A549 (cell line): ENCODE results near the gene ZNF418. TPM values are rescaled to one million over a fixed set of nuclear protein-coding genes. Genes with fewer than 3 reads are reported as not detected.

Experiments used
- ATAC-seq, 2 experiments: fragments of 200-7000 bp in 1 of 2; fragments of >200 bp in 1 of 2; cut with Nextera tagmentation in 1 of 2; cut with Tn5 transposase in 1 of 2; 3 replicates each; pipeline versions ENCODE4 v1.8.0 to v1.9.1; 2018 to 2020; ENCODE audit warnings: mild to moderate bottlenecking in 1 of 2, moderate library complexity in 1 of 2
- CTCF ChIA-PET: fragments of 300-600 bp; sonication (Branson Sonifier 250); formaldehyde crosslinking; extraction: SDS; loops from one replicate; lab custom pipeline; 2021; ENCODE audit warnings: antibody characterized with exemption, inconsistent platforms; lab: Yijun Ruan, JAX
- POLR2A ChIA-PET: fragments of 350-600 bp; formaldehyde crosslinking; extraction: SDS; loops from one replicate; lab custom pipeline; 2021; ENCODE audit warnings: antibody characterized with exemption, inconsistent platforms; lab: Yijun Ruan, JAX
- DNase-seq, 2 experiments: peaks; one replicate each; pipeline versions ENCODE4 v3.0.0 to v3.0.0-alpha.2; 2011 to 2016; ENCODE audit warnings: low read depth in 1 of 2, low spot score in 1 of 2
- FAIRE-seq: peaks from 2 replicates; lab custom pipeline; 2011; peaks lifted over from hg19 to GRCh38; lab: Jason Lieb, UNC
- H3K27ac ChIP-seq, 2 experiments: fragments of >200 bp; sonication (Bioruptor Twin); formaldehyde crosslinking; 3 replicates each; pipeline ENCODE4 v1.5.1; 2016 to 2017
- H3K4me1 ChIP-seq: fragments of >200 bp; sonication (Bioruptor Twin); formaldehyde crosslinking; 3 replicates; pipeline ENCODE4 v1.6.1; 2016
- H3K4me2 ChIP-seq: fragments of >200 bp; sonication (Bioruptor Twin); formaldehyde crosslinking; 3 replicates; pipeline ENCODE4 v1.6.1; 2016
- H3K4me3 ChIP-seq: fragments of >200 bp; sonication (Bioruptor Twin); formaldehyde crosslinking; 3 replicates; pipeline ENCODE4 v1.5.1; 2016
- H3K9me3 ChIP-seq: fragments of >200 bp; sonication (Bioruptor Twin); formaldehyde crosslinking; 3 replicates; pipeline ENCODE4 v1.6.1; 2016
- BCL3 ChIP-seq: fragments of >200 bp; sonication (Bioruptor Twin); formaldehyde crosslinking; IDR thresholded peaks from 3 replicates; pipeline ENCODE4 v1.6.1; 2016
- CHD2 ChIP-seq: fragments of 150-350 bp; IDR thresholded peaks from 2 replicates; pipeline ENCODE4 v1.6.1; 2014; ENCODE audit warnings: low read length; ENCODE audit not compliant: partially characterized antibody
- CTCF ChIP-seq: fragments of >200 bp; sonication (Bioruptor Twin); formaldehyde crosslinking; IDR thresholded peaks from 3 replicates; pipeline ENCODE4 v1.5.1; 2016
- FOSL2 ChIP-seq, 2 experiments: fragments of 450-650 bp in 1 of 2; fragments of >200 bp in 1 of 2; sonication (Bioruptor Twin) in 1 of 2; formaldehyde crosslinking; IDR thresholded peaks; 2 replicates each; pipeline versions ENCODE4 v1.5.0 to v1.6.1; 2016 to 2020; ENCODE audit warnings: mild to moderate bottlenecking in 1 of 2, moderate library complexity in 1 of 2
- HMGXB4 ChIP-seq: fragments of 250-450 bp; sonication (Bioruptor Pico); IDR thresholded peaks from 2 replicates; pipeline ENCODE4 v1.5.0; 2021; ENCODE audit warnings: mild to moderate bottlenecking, moderate library complexity, borderline replicate concordance
- HOXA7 ChIP-seq: fragments of 250-450 bp; sonication (Bioruptor Pico); IDR thresholded peaks from 2 replicates; pipeline ENCODE4 v1.5.0; 2020; ENCODE audit warnings: mild to moderate bottlenecking, moderate library complexity
- HOXB5 ChIP-seq: fragments of 250-450 bp; sonication (Bioruptor Pico); IDR thresholded peaks from 2 replicates; pipeline ENCODE4 v1.5.0; 2020; ENCODE audit warnings: mild to moderate bottlenecking, moderate library complexity
- KDM1A ChIP-seq: fragments of 200-600 bp; sonication (generic); IDR thresholded peaks from 2 replicates; pipeline ENCODE4 v1.6.1; 2016; ENCODE audit warnings: low read depth, mild to moderate bottlenecking
- KDM5A ChIP-seq: fragments of 200-600 bp; sonication (generic); IDR thresholded peaks from 2 replicates; pipeline ENCODE4 v1.6.1; 2016; ENCODE audit warnings: antibody characterized with exemption, mild to moderate bottlenecking
- MAX ChIP-seq: IDR thresholded peaks from 2 replicates; pipeline ENCODE4 v1.6.1; 2012
- NFE2L2 ChIP-seq: fragments of 150-350 bp; conservative IDR thresholded peaks from 2 replicates; pipeline ENCODE4 v1.6.1; 2014; ENCODE audit warnings: low read length
- NR3C1 ChIP-seq: fragments of >200 bp; sonication (Bioruptor Twin); formaldehyde crosslinking; IDR thresholded peaks from 3 replicates; pipeline ENCODE4 v1.6.1; 2017
- PBX3 ChIP-seq: IDR thresholded peaks from 2 replicates; pipeline ENCODE4 v1.6.1; 2012
- PHF8 ChIP-seq: fragments of 200-600 bp; sonication (generic); IDR thresholded peaks from 2 replicates; pipeline ENCODE4 v1.6.1; 2016; ENCODE audit warnings: low read depth, mild to moderate bottlenecking, antibody characterized with exemption, moderate library complexity, borderline replicate concordance
- POLR2A ChIP-seq: IDR thresholded peaks from 2 replicates; pipeline ENCODE4 v1.6.1; 2012; ENCODE audit warnings: mild to moderate bottlenecking, low read length
- POLR2AphosphoS2 ChIP-seq: conservative IDR thresholded peaks from 2 replicates; pipeline ENCODE4 v1.6.1; 2012; ENCODE audit warnings: low read length, improper control_type of control experiment, inconsistent platforms
- RAD21 ChIP-seq, 2 experiments: fragments of >200 bp in 1 of 2; sonication (Bioruptor Twin) in 1 of 2; formaldehyde crosslinking in 1 of 2; IDR thresholded peaks in 1 of 2; conservative IDR thresholded peaks in 1 of 2; 2 replicates in 1 of 2; 3 replicates in 1 of 2; pipeline ENCODE4 v1.6.1; 2012 to 2018; ENCODE audit warnings: inconsistent platforms in 1 of 2
- REST ChIP-seq: fragments of 200-600 bp; sonication (generic); IDR thresholded peaks from 2 replicates; pipeline ENCODE4 v1.6.1; 2016; ENCODE audit warnings: antibody characterized with exemption, mild to moderate bottlenecking, moderate library complexity
- ZC3H11A ChIP-seq: fragments of 450-650 bp; IDR thresholded peaks from 2 replicates; pipeline ENCODE4 v1.6.1; 2014; ENCODE audit warnings: antibody characterized with exemption, mild to moderate bottlenecking
- ZNF302 ChIP-seq: fragments of 250-450 bp; sonication (Bioruptor Pico); IDR thresholded peaks from 2 replicates; pipeline ENCODE4 v1.9.0; 2021; ENCODE audit warnings: inconsistent platforms, mild to moderate bottlenecking, moderate library complexity
- WGBS: methylation state at CpG from one replicate; pipeline ENCODE4 v1.1.6; 2017; ENCODE audit errors: missing lambda C conversion rate; 5-methylcytosine and 5-hydroxymethylcytosine counted together
- polyA plus RNA-seq, 4 experiments: library from polyadenylated mRNA; depleted of rRNA in 3 of 4; stranded (reverse); fragments of >200 nt; fragmentation: RNase III in 1 of 4; extraction: RNeasy Plus Mini Kit Qiagen cat#74134 plus additional on column Dnase treatment in 1 of 4; gene quantifications; 2 replicates in 3 of 4; 3 replicates in 1 of 4; pipeline ENCODE4 v1.2.3, GENCODE V29; 2011 to 2017

The ZNF418 gene
- polyA plus RNA-seq, 2 of the 4 experiments (the other 2 are of a cell fraction) = 1.8 to 3.2 TPM

GRCh38 chr19:57964761-57965160 lies 29.6 kb upstream of the ZNF418 start:
- CTCF ChIA-PET = interaction anchor here (0.6 kb wide), 1 partner anchor 127 kb away, joined by 4 read pairs; no protein-coding TSS in a partner anchor
- FAIRE-seq (no peak), ATAC-seq (no peak), DNase-seq (no peak)
- POLR2A ChIA-PET = no interaction called here
- Histone ChIP-seq H3K4me1 (no peaks in the 10 kb centered on the region), H3K9me3 (peaks cover 76% of the 10 kb centered on the region), H3K4me3 (no peak overlapping the region), H3K27ac (no peak overlapping the region), H3K4me2 (no peak overlapping the region)
- WGBS = 54% methylated on average over 8 of the region's 8 CpGs
- peak; percentile 8; the same call in 1 of the 2 replicates for TF ChIP-seq ZC3H11A
- no peak for TF ChIP-seq KDM5A

GRCh38 chr19:57961785-57962184 lies 26.6 kb upstream of the ZNF418 start:
- no peak overlapping the region for H3K4me3 ChIP-seq
- POLR2A ChIA-PET = no interaction called here
- no peak overlapping the region for H3K27ac ChIP-seq
- FAIRE-seq = no peak
- H3K9me3 ChIP-seq = peaks cover 78% of the 10 kb centered on the region
- no peak overlapping the region for H3K4me2 ChIP-seq
- no peak for DNase-seq
- ATAC-seq = no peak
- TF ChIP-seq CHD2 (no peak), HOXA7 (no peak), CTCF (no peak), POLR2A (no peak), NR3C1 (no peak), FOSL2 (IDR thresholded peaks at IDR 0.05) (no peak), FOSL2 (CRISPR knock-in tag; IDR thresholded peaks at IDR 0.05) (no peak), KDM1A (no peak), BCL3 (no peak), PBX3 (no peak), HMGXB4 (CRISPR knock-in tag) (no peak), ZNF302 (CRISPR knock-in tag) (no peak), PHF8 (no peak), POLR2AphosphoS2 (no peak), NFE2L2 (no peak), MAX (no peak), REST (no peak), RAD21 (conservative IDR thresholded peaks at IDR 0.05 in 1 of 2, IDR thresholded peaks at IDR 0.05 in 1 of 2) (no peak), HOXB5 (CRISPR knock-in tag) (no peak)
- TF ChIP-seq, all 56 proteins: peak for 0
- CTCF ChIA-PET = interaction anchor here (0.6 to 0.9 kb wide), 3 partner anchors 17 to 451 kb away, joined by 3 to 4 read pairs (median 3); partner anchors contain the start of gene ZNF211
- 0% methylated on average over 1 of the region's 1 CpG for WGBS
- no peaks in the 10 kb centered on the region for H3K4me1 ChIP-seq
